HL-60 (cell line): ENCODE data around the gene HOXA13.

Source experiments
- POLR2AphosphoS5 ChIP-seq: IDR thresholded peaks from 2 replicates; pipeline ENCODE4 v1.6.1; 2012; ENCODE audit warnings: low read depth
- TF ChIP-seq, protein P1 (sequence below): IDR thresholded peaks from one replicate; pipeline ENCODE4 v1.5.1; 2011; ENCODE audit warnings: low read length, control low read depth, inconsistent platforms; ENCODE audit not compliant: insufficient read depth

DNA sequence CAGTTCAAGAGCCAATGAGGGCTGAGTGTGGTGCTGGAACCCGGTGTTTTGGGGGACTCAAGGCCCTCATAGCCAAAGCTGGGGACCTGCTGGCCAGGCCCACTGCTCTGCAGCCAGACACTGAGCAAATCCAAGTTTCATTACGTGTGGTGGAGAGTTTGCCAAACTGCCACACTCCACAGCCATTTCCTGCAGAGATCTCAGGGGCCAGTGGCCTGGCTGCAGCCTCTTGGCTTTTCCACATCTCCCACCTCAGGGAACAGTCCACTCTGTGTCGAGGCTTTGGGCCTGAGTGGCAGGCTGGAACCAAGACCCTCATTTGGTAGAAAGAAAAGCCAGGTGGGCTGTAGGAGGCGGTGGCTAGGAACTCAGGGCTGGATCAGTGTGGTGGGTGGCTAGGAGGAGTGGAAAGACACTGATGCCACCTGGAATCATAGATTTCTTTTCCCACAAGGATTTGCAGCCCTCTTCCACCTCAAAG, 18.1 kb downstream of the HOXA13 start:
- TF ChIP-seq, protein P1, sequence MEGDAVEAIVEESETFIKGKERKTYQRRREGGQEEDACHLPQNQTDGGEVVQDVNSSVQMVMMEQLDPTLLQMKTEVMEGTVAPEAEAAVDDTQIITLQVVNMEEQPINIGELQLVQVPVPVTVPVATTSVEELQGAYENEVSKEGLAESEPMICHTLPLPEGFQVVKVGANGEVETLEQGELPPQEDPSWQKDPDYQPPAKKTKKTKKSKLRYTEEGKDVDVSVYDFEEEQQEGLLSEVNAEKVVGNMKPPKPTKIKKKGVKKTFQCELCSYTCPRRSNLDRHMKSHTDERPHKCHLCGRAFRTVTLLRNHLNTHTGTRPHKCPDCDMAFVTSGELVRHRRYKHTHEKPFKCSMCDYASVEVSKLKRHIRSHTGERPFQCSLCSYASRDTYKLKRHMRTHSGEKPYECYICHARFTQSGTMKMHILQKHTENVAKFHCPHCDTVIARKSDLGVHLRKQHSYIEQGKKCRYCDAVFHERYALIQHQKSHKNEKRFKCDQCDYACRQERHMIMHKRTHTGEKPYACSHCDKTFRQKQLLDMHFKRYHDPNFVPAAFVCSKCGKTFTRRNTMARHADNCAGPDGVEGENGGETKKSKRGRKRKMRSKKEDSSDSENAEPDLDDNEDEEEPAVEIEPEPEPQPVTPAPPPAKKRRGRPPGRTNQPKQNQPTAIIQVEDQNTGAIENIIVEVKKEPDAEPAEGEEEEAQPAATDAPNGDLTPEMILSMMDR, result no peak
- no peak for TF ChIP-seq POLR2AphosphoS5
